ENCODE results near the gene CCDC88C. TPM values are rescaled to one million over a fixed set of nuclear protein-coding genes. Genes with fewer than 3 reads are reported as not detected.

The CCDC88C gene
- total RNA-seq, 1 donor from 2014 or later, result 44.6 TPM

DNA sequence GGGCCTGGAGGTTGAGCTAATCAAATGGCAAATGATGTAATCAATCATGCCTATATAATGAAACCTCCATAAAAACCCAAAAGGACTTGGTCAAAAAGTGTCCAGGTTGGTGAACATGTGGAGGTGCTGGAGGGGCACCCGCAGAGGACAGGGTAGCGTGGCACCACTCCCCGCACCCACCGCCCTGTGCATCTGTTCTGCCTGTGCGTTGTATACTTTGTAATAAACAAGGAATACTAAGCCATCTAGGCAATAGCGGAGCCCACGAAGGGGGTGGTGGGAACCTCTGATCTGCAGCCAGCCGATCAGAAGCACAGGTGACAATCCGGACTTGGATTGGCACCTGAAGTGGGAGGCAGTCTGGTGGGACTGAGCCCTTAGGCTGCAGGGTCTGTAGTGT is 97.4 kb downstream of the CCDC88C start:
- Mint-ChIP-seq H3K4me3 (no peak overlapping the region), H3K27ac (ENCODE audit: unreplicated experiment) (no peak overlapping the region), H3K9me3 (peaks cover 2% of the 10 kb centered on the region), H3K4me1 (peaks cover 13% of the 10 kb centered on the region), H3K27me3 (ENCODE audit: low read depth) (no peaks in the 10 kb centered on the region), H3K36me3 (ENCODE audit: low read depth) (peaks cover 19% of the 10 kb centered on the region)
- TF ChIP-seq, protein P1, sequence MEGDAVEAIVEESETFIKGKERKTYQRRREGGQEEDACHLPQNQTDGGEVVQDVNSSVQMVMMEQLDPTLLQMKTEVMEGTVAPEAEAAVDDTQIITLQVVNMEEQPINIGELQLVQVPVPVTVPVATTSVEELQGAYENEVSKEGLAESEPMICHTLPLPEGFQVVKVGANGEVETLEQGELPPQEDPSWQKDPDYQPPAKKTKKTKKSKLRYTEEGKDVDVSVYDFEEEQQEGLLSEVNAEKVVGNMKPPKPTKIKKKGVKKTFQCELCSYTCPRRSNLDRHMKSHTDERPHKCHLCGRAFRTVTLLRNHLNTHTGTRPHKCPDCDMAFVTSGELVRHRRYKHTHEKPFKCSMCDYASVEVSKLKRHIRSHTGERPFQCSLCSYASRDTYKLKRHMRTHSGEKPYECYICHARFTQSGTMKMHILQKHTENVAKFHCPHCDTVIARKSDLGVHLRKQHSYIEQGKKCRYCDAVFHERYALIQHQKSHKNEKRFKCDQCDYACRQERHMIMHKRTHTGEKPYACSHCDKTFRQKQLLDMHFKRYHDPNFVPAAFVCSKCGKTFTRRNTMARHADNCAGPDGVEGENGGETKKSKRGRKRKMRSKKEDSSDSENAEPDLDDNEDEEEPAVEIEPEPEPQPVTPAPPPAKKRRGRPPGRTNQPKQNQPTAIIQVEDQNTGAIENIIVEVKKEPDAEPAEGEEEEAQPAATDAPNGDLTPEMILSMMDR (conservative IDR thresholded peaks at IDR 0.05), result no peak
- no peak for DNase-seq (ENCODE audit: low read depth, low spot score)

DNA sequence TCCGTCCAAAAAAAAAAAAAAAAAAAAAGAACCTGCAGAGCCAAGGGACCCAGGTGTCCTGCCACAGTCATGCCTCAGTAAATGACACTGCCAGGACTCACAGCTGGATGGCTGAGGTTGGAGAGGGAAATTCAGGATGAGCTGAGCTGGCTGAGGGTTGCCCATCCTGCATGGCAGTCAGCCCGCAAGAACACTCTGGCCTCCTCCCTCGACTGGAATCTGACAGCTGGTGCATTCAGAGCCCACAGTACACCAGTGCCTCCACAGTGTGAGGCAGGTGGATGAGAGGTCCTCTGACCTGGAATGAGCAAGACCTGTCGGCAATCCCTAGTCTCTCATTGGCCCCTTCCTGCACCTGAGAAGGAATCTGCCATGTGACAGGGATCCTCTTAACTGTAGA is 98.7 kb downstream of the CCDC88C start:
- Mint-ChIP-seq H3K9me3 (peaks cover 6% of the 10 kb centered on the region), H3K27me3 (ENCODE audit: low read depth) (no peaks in the 10 kb centered on the region), H3K4me1 (peaks cover 11% of the 10 kb centered on the region), H3K36me3 (ENCODE audit: low read depth) (peaks cover 33% of the 10 kb centered on the region), H3K27ac (ENCODE audit: unreplicated experiment) (no peak overlapping the region), H3K4me3 (no peak overlapping the region)
- DNase-seq (ENCODE audit: low read depth, low spot score), result no peak
- TF ChIP-seq, protein P1 (conservative IDR thresholded peaks at IDR 0.05), result no peak

DNA sequence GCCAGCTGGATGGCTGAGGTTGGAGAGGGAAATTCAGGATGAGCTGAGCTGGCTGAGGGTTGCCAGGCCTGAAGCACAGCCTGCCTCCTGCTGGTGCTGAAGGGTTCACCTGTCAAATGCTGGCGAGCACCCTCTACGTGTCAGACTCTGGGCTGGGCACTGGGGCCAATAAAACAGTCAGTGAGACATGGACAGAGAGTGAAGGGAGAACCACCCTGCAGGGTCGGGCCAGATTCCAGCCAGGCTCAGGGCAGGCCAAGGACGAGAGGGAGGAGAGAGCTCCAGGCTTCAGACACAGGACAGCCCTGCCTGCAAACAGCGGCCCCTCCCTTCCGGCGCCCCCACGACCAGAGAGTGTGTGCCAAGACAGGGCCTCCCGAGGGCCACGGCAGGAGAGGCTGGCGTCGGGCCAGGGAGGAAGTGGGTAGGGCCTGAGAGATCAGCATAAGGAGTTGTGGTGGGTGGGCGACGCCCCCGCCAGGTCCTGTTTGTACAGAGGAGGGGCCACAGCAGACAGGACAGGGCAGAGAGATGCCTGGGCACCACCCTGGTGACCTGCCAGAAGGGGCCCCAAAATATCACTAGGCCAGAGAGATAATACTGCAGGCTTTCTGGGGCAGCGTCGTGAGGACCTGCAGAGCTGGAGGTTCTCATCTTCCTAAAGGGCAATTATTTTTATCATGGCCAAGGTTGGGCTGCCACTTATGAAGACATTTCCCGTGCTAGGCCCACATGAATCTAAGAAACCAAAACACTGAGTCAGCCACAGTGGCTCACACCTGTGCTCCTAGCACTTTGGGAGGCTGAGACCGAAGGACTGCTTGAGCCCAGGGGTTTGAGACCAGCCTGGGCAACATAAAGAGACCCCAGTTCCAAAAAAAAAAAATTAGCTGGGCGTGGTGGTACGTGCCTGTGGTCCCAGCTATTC is 100.0 kb downstream of the CCDC88C start:
- Mint-ChIP-seq H3K27me3 (ENCODE audit: low read depth) (no peaks in the 10 kb centered on the region), H3K9me3 (peaks cover 6% of the 10 kb centered on the region), H3K27ac (ENCODE audit: unreplicated experiment) (no peak overlapping the region), H3K36me3 (ENCODE audit: low read depth) (peaks cover 44% of the 10 kb centered on the region), H3K4me1 (peaks cover 4% of the 10 kb centered on the region), H3K4me3 (no peak overlapping the region)
- TF ChIP-seq, protein P1 (conservative IDR thresholded peaks at IDR 0.05), result no peak
- DNase-seq (ENCODE audit: low read depth, low spot score), result no peak

DNA sequence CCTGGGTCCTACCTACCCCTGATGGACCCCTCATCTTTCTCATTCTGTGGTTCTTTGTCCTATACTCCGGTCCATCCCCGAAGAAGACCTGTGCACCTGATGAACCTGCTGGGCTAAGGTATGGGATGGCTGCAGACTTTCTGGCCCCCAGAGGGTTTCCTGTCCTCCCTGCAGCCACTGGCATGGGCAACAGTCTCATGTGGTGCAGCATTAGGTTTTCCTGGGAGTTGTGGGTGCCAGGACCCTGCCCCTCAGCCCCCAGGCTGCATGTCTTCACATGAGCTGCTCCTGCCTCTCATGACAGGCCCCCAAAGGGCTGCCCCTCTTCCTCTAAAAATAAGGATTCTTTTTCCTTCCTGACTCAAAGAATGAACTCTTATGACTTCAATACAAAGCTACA is 100.9 kb downstream of the CCDC88C start:
- DNase-seq (ENCODE audit: low read depth, low spot score), result no peak
- no peak overlapping the region for H3K4me3 Mint-ChIP-seq
- H3K36me3 Mint-ChIP-seq (ENCODE audit: low read depth), result peaks cover 45% of the 10 kb centered on the region
- H3K27me3 Mint-ChIP-seq (ENCODE audit: low read depth), result no peaks in the 10 kb centered on the region
- peaks cover 6% of the 10 kb centered on the region for H3K9me3 Mint-ChIP-seq
- TF ChIP-seq, protein P1 (conservative IDR thresholded peaks at IDR 0.05), result no peak
- no peak overlapping the region for H3K27ac Mint-ChIP-seq (ENCODE audit: unreplicated experiment)
- peaks cover 4% of the 10 kb centered on the region for H3K4me1 Mint-ChIP-seq

DNA sequence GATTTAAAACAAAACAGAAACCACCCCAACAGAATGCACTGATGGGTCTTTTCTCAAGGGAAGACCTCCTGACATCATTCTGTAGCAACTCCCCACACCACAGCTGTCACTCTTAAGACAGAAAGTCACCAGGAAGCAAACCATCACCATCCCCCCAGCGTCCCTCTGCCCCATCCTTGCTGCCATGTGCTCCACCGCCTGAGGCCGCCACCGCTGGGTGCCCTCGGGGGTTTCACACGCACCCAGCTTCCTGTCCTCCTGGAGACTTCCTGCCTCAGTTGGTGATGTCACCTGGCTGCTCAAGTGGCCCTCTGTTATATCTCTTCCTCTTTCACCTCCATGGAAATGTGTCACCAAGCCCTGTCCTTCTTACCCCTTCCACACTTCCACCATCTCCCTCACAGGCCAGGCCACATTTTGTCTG is 101.8 kb downstream of the CCDC88C start:
- no peak overlapping the region for H3K27ac Mint-ChIP-seq (ENCODE audit: unreplicated experiment)
- TF ChIP-seq, protein P1 (conservative IDR thresholded peaks at IDR 0.05), result no peak
- H3K4me3 Mint-ChIP-seq, result no peak overlapping the region
- peaks cover 6% of the 10 kb centered on the region for H3K9me3 Mint-ChIP-seq
- no peak for DNase-seq (ENCODE audit: low read depth, low spot score)
- H3K36me3 Mint-ChIP-seq (ENCODE audit: low read depth), result peaks cover 51% of the 10 kb centered on the region
- peaks cover 4% of the 10 kb centered on the region for H3K4me1 Mint-ChIP-seq
- no peaks in the 10 kb centered on the region for H3K27me3 Mint-ChIP-seq (ENCODE audit: low read depth)

All from neural crest cell (in vitro differentiated cells).